Stimulated activated CD4-positive, alpha-beta T cell treated with anti-CD3 and anti-CD28 coated beads, Interleukin-15, amount 100 ng/mL, for 24 hours (primary cell): ENCODE results near the gene ATPAF2.

Experiments
- DNase-seq: peaks from one replicate; pipeline ENCODE4 v3.0.0-alpha.2; 2020

Gene ATPAF2

GRCh38 chr17:17985153-17985552 lies 53.8 kb downstream of the ATPAF2 start:
- no peak for DNase-seq

- DNase-seq: no peak
Measured at GRCh38 chr17:17983776-17984175, 55.2 kb downstream of the ATPAF2 start.

GRCh38 chr17:17983376-17983775 lies 55.6 kb downstream of the ATPAF2 start:
- DNase-seq: no peak

DNA sequence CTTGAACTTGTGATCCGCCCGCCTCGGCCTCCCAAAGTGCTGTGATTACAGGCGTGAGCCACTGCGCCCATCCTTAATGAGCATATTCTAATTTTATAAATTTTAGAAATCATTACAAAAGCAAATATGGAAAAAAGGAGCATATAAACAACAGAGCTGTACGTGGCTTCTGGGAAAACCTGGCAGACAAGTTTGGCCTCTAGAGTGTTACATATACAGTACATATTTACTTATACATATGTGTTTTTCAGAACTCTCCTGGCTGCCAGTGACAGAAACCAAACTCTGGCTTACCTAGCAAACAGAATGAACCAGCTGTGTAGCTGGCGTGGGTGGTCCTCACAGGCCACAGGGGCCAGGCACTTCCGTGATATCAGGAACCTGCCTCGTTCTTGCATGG lies 56.2 kb downstream of the ATPAF2 start:
- DNase-seq: no peak

DNA sequence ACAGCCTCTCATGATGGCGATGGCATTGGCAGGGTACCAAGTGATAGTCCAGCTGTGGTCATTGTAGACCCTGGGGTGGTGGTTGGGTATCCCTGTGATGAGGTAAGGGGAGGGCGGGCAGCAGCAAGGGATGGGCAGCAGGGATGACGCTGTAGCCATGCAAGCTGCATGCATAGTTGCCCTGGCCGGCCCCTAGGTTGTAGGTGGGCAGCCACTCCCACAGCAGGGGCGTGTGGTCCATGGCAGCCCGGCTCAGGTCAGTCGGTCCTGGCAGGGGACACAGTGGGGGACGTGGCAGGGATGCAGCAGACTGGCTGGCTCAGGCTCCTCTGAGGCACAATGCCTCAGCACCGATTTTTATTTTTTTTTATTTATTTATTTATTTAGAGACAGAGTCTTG lies 57.6 kb downstream of the ATPAF2 start:
- DNase-seq: no peak

DNA sequence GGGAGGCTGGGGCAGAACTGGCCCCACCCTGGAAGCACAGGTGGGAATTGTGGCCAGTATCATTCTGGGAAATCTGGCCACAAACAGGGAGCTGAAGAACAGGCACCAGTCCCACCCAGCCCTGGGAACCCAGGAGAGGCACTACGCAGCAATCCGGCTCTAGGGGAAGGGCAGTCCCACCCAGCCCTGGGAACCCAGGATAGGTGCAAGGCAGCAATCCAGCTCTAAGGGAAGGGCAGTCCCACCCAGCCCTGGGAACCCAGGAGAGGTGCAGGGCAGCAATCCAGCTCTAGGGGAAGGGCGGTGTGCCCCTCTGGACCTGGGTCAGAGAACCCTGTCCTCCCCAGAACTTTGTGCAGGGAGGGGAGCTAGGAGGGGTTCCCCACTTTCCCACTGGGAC lies 59.2 kb downstream of the ATPAF2 start:
- no peak for DNase-seq

DNA sequence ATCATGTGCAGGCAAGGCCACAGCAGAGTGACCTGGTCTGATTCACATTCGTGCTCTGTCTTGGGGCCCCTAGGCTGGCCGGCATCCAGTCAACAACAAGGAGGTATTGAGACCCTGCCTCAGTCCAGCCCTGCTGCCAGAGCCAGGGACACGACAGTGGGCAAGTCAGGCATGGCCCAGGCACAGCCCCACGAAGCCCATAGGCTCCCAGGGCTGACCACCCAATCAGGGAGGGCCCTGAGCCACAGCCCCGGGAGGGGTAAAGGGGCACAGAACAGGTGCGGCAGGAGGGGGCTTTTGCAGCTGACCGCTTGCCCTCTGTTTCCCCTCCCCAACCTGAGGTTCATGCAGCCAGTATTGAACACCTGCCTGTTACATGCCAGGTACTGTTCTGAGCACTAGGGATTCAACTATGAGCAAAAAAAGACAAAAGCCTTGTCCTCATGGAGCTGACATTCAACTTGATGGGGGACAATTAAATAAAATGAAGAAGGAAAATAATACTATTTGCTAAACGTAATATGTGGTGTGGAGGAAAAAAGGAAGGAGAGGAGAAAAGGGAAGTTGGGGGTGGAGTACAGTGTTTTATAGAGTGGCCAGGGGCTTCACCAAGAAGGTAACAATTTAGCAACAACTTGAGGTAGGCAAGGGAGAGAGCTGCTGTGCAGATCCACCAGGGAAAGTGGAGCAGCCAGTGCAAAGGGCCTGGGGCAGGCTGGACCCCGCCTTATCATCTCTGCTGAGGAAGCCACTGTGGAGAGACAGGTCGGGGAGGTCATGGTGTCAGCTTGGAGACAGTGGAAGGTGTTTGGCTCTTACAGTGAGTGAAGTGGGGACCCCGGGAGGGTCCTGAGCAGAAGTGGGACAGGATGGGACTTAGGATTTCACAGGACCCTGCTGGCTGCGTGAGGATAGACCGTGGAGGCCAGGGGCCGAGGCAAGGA lies 60.2 kb downstream of the ATPAF2 start:
- DNase-seq: no peak

GRCh38 chr17:17976931-17977570 lies 61.9 kb downstream of the ATPAF2 start:
- no peak for DNase-seq

GRCh38 chr17:17975436-17975835 lies 63.5 kb downstream of the ATPAF2 start:
- no peak for DNase-seq

GRCh38 chr17:17972952-17973254 lies 66.1 kb downstream of the ATPAF2 start:
- DNase-seq: no peak

- DNase-seq: peak; percentile 100
Measured at GRCh38 chr17:17972126-17972951, 66.6 kb downstream of the ATPAF2 start, which contains the start of the genes DRC3 and TOM1L2. Gene DRC3, plus strand, starts transcription at chr17:17972862. Its CDS starts 4,737 bp downstream, at chr17:17977599. Gene TOM1L2, minus strand, starts transcription at chr17:17972400. Its CDS starts 87 bp downstream, at chr17:17972313.

DNA sequence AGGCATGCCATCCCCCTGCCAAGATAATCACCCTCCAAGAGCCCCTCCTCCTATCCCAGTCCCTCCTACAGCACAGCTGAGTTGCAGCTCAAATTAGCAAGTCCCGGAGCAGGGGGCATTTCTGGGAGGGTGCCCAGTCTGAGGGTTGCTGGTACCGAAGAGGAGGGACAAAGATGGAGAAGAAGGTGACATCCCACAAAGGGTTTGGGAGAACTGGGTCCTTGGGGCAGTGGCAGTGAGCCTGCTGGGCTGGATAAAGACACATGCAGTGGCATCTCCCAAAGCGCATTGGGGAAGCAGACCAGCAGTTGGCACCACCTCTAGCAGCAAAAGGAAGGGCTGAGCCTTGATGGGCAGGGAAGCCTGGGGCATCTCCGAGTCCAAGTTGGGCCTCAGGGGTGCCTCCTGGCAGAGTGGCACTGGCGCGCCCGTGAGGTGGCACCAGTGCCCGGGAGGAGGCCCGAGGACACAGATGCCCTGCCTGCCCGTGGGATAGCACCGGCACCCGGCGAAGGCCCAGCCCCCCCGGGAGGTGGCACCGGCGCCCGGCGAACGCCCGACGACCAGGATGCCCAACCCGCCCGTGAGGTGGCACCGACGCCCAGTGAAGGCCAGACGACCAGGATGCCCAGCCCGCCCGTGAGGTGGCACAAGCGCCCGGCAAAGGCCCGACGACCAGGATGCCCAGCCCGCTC lies 67.4 kb downstream of the ATPAF2 start:
- no peak for DNase-seq

GRCh38 chr17:17970699-17971430 lies 68.1 kb downstream of the ATPAF2 start:
- no peak for DNase-seq
